ENCODE measurements around the gene NDUFS2. TPM values are rescaled to one million over a fixed set of nuclear protein-coding genes. Genes with fewer than 3 reads are reported as not detected.

Gene NDUFS2
- total and polyA plus RNA-seq, 9 of the 15 experiments (the other 6 are each of a cell fraction or from before 2014, with no cell fraction given): 70.0 to 176 (median 141) TPM

DNA sequence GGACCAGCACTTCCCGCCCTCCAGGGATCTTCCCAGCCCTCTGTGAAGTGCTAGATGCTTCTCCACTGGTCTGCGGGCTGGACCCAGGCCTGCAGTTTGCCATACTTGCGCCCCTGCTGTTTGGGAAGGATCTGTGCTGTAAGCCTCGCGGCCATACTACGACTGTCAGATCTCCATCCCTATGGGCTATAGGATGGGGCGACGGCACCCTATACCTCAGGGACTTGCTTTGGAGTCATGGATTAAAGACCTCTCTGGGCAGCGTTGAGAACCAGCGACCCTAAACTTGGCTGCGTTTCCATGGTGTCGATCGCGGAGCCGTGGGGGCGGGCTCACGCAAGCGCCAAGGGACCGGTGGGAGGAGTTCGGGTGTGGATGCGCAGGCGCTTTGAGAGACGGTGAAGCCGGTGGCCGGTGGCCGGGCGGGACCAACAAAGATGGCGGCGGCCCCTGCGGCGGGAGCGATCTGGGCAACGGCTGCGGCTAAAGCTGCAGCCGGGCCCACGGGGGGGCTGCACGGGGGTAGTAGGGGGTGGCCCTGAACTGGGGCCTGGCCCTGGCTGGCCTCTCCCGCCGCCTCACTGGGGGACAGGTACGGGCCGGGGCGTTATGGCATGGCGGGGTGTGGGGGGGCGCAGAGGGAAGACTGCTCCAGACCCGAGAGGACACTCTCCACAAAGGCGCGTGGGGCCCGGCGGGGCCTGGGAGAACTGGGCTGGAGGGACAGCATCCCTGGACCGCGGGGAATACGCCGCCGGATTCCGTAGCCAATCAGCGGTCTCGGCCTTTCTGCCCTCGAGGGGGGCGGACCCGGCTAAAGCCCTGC, 42.9 kb upstream of the NDUFS2 start, which contains the start of gene USP21 (continued):
- TF ChIP-seq, protein P1, sequence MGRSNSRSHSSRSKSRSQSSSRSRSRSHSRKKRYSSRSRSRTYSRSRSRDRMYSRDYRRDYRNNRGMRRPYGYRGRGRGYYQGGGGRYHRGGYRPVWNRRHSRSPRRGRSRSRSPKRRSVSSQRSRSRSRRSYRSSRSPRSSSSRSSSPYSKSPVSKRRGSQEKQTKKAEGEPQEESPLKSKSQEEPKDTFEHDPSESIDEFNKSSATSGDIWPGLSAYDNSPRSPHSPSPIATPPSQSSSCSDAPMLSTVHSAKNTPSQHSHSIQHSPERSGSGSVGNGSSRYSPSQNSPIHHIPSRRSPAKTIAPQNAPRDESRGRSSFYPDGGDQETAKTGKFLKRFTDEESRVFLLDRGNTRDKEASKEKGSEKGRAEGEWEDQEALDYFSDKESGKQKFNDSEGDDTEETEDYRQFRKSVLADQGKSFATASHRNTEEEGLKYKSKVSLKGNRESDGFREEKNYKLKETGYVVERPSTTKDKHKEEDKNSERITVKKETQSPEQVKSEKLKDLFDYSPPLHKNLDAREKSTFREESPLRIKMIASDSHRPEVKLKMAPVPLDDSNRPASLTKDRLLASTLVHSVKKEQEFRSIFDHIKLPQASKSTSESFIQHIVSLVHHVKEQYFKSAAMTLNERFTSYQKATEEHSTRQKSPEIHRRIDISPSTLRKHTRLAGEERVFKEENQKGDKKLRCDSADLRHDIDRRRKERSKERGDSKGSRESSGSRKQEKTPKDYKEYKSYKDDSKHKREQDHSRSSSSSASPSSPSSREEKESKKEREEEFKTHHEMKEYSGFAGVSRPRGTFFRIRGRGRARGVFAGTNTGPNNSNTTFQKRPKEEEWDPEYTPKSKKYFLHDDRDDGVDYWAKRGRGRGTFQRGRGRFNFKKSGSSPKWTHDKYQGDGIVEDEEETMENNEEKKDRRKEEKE (IDR thresholded peaks at IDR 0.05; ENCODE audit: borderline replicate concordance in 1 of 2, control insufficient read depth in 1 of 2, low read depth in 2 of 2, low read length in 1 of 2): no peak
- TF ChIP-seq CCNT2 (IDR thresholded peaks at IDR 0.05; ENCODE audit: borderline replicate concordance, extremely low read depth, insufficient read length, low read depth, low read length) (peak; percentile 82), KDM1A (IDR thresholded peaks at IDR 0.05) (no peak), TSC22D4 (tag; IDR thresholded peaks at IDR 0.05) (no peak), E2F3 (CRISPR knock-in tag; IDR thresholded peaks at IDR 0.05) (0 out of 2 replicates have a peak, but pooled peaks have one; percentile 5), TAF1 (IDR thresholded peaks at IDR 0.05; ENCODE audit: control insufficient read depth, extremely low read depth, insufficient read depth, low read length, severe bottlenecking) (peak; percentile 98), HMGN3 (IDR thresholded peaks at IDR 0.05; ENCODE audit: borderline replicate concordance, extremely low read depth, insufficient read length, low read depth, low read length) (peak; percentile 62), SRSF9 (IDR thresholded peaks at IDR 0.05; ENCODE audit: borderline replicate concordance, low read depth, low read length) (no peak)
- TF ChIP-seq, protein P2, sequence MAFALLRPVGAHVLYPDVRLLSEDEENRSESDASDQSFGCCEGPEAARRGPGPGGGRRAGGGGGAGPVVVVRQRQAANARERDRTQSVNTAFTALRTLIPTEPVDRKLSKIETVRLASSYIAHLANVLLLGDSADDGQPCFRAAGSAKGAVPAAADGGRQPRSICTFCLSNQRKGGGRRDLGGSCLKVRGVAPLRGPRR (CRISPR knock-in tag; IDR thresholded peaks at IDR 0.05): no peak
- TF ChIP-seq, protein P3, sequence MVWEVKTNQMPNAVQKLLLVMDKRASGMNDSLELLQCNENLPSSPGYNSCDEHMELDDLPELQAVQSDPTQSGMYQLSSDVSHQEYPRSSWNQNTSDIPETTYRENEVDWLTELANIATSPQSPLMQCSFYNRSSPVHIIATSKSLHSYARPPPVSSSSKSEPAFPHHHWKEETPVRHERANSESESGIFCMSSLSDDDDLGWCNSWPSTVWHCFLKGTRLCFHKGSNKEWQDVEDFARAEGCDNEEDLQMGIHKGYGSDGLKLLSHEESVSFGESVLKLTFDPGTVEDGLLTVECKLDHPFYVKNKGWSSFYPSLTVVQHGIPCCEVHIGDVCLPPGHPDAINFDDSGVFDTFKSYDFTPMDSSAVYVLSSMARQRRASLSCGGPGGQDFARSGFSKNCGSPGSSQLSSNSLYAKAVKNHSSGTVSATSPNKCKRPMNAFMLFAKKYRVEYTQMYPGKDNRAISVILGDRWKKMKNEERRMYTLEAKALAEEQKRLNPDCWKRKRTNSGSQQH (CRISPR knock-in tag; IDR thresholded peaks at IDR 0.05): peak; percentile 54; the same call in 1 of the 2 replicates
- TF ChIP-seq, protein P4, sequence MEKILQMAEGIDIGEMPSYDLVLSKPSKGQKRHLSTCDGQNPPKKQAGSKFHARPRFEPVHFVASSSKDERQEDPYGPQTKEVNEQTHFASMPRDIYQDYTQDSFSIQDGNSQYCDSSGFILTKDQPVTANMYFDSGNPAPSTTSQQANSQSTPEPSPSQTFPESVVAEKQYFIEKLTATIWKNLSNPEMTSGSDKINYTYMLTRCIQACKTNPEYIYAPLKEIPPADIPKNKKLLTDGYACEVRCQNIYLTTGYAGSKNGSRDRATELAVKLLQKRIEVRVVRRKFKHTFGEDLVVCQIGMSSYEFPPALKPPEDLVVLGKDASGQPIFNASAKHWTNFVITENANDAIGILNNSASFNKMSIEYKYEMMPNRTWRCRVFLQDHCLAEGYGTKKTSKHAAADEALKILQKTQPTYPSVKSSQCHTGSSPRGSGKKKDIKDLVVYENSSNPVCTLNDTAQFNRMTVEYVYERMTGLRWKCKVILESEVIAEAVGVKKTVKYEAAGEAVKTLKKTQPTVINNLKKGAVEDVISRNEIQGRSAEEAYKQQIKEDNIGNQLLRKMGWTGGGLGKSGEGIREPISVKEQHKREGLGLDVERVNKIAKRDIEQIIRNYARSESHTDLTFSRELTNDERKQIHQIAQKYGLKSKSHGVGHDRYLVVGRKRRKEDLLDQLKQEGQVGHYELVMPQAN (IDR thresholded peaks at IDR 0.05; ENCODE audit: borderline replicate concordance): 0 out of 2 replicates have a peak, but pooled peaks have one; percentile 44
- TF ChIP-seq, protein P5, sequence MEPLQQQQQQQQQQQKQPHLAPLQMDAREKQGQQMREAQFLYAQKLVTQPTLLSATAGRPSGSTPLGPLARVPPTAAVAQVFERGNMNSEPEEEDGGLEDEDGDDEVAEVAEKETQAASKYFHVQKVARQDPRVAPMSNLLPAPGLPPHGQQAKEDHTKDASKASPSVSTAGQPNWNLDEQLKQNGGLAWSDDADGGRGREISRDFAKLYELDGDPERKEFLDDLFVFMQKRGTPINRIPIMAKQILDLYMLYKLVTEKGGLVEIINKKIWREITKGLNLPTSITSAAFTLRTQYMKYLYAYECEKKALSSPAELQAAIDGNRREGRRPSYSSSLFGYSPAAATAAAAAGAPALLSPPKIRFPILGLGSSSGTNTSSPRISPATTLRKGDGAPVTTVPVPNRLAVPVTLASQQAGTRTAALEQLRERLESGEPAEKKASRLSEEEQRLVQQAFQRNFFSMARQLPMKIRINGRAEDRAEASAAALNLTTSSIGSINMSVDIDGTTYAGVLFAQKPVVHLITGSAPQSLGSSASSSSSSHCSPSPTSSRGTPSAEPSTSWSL (CRISPR knock-in tag; IDR thresholded peaks at IDR 0.05; ENCODE audit: borderline replicate concordance): no peak
